H4 (cell line): ENCODE results near the gene CEMIP2. TPM values are rescaled to one million over a fixed set of nuclear protein-coding genes. Genes with fewer than 3 reads are reported as not detected.
A peak's percentile ranks its signal among the peaks of the same experiment; 100 is the strongest.

Experiments
- DNase-seq: peaks from one replicate; pipeline ENCODE4 v3.0.0-alpha.2; 2015; ENCODE audit warnings: low spot score
- total RNA-seq: library from RNA; depleted of rRNA; stranded (reverse); fragments of >200 nt; shearing (Covaris generic); gene quantifications from 2 replicates; pipeline ENCODE4 v1.2.3, GENCODE V29; 2014

CEMIP2 gene
- total RNA-seq, 1 experiment from 2014 or later, result 33.4 TPM

GRCh38 chr9:71769175-71770161 lies 1.2 kb upstream of the CEMIP2 start:
- DNase-seq, result peak; percentile 75

DNA sequence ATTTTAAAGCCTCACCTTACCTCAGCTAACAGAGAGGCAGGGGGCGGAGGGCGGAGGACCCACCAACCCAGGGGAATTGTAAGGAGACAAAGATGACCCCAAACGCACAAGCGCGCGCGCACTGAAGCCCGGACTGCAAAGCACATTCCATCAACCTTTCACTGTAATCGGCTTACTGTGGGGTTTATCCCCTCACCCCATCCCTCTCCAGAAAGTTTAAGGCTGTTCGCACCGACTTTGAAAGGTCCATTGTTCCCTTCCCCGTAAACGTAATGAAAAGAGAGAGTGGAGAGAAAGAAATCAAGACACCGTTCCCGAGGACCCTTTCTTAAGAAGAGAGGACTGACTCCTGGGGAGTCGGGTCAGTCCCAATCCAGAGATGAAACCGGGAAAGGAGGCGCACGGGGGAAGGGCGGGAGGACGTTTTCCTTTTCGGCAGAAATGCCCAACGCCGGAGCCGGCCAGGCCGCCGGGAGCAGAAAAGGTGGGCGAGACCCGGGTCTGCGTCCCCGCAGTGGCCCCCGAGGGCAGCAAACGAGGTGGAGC lies 464 bp downstream of the CEMIP2 start:
- no peak for DNase-seq

GRCh38 chr9:71767163-71767775 lies 1.0 kb downstream of the CEMIP2 start:
- DNase-seq, result no peak

DNA sequence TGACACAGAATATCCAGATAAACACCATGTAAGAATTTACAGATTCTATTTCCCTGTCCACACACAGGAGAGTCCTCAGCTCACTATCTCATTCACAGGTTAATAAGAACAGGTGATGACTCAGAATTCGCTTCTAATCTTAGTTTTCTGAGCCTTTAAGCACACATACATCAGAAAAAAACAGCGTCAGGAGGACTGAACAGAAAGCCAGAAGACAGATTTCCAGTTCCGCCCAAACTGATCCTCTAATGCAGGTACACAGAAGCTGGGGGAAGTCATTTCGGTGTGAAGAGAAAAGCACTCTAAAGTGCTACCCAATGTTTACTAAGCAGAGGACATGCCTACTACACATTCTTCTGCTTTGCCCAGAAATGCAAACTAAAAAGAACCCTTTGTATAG lies 1.6 kb downstream of the CEMIP2 start:
- no peak for DNase-seq

GRCh38 chr9:71765693-71766092 lies 2.6 kb downstream of the CEMIP2 start:
- DNase-seq, result no peak

DNA sequence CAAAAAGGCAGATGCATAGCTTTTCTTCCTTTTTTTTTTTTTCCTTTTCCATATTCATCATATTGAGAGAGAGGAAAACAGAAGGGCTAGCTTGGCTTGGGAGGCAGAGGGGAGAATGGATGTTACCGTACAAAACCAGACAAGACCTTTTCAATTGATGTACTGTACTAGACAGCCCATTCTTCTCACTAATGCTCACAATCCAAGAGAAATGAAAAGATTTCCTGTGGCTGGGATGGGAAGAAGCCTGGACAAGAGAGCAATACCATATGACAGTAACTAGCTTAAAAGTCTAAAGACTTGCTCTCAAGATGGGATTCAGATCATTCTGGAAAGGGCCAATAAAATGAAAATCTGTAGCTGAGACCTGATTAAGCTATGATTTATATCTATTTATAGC lies 3.4 kb downstream of the CEMIP2 start:
- no peak for DNase-seq

DNA sequence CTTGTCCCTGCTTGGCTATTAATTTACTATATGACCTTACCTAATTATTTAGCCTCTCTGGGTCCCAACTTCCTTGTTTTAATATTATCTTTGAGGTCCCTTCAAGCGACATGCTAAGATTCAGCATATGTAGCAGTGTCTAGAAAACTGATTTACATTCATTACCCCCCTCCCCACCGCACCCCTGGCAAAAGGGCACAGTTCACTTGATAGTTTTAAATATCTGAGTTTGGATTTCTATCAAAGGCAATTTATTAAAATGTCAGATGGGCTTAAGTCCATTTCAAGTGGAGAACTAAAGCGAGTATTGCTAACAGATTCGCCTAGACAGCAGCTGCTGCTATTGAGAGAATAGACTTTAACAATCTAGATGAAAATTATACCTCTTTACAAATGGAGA lies 3.9 kb downstream of the CEMIP2 start:
- DNase-seq, result no peak

GRCh38 chr9:71763832-71764231 lies 4.5 kb downstream of the CEMIP2 start:
- no peak for DNase-seq

DNA sequence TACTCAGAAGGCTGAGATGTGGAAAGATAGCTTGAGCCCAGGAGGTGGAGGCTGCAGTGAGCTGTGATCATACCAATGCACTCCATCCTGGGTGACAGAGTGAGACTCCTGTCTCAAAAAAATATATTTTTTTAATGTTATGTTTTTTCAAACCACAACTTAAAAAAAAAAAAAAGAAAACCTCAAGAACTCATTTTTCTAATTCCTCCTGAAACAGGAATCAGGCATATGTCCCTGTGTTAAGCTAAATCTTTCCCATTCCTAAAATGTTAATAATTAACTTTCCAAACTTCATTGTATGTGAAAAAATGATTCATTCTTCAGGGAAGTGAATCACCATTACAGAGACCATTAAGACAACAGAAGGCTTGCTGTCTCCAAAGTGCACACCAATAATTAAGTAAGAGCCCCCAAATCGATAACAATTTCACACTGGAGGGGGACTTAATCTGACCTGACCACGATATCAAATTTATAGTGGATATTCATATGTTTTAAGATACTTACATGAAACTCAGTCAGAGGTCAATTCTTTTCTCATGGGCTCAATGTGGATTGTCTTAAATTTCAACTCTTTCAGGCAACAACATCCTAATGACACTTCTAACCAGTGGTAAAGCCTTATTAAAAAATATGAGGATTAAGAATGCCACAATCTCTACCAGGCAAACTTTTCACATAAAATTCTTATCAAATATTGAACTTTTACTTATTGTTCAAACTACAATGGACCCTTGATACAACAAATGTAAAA lies 5.2 kb downstream of the CEMIP2 start:
- no peak for DNase-seq

DNA sequence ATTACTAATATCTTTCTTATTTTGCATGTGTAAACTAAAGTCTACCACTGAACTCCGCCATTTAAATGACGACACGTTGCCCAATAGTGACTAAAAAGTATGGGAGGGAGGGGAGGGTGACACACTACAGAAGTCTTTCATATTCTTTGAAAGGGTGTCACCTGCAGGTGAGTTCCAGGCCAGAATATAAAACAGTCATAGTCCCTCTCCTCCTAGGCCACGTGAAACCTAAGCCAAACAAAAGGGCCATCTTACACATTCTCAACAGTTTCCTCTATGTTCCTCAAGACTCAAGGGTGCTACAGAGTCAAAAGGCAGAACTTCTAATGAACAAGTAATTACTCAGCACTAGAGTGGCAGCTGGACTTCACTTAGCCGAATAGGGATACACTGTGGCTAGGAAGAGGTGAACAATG lies 6.4 kb downstream of the CEMIP2 start:
- DNase-seq, result no peak

DNA sequence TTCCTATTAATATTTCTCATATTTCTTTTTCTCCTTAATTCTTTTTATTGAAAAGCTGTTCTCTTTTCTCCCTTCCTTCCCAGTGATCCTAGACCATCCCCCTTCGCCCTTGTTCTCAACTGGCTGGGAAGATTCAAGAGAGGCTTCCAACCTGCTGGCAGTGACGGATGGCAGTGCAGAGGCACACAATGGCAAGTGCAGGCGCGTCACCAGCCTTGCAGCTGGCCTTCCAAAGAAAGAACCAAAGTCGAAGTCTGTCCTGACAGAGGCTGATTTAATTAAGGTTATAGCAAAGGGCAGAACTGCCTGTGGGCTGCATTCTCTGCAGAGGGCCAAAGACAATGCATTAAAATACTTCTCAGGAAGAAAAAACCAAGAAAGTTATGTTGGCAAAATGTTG lies 7.4 kb downstream of the CEMIP2 start:
- no peak for DNase-seq

DNA sequence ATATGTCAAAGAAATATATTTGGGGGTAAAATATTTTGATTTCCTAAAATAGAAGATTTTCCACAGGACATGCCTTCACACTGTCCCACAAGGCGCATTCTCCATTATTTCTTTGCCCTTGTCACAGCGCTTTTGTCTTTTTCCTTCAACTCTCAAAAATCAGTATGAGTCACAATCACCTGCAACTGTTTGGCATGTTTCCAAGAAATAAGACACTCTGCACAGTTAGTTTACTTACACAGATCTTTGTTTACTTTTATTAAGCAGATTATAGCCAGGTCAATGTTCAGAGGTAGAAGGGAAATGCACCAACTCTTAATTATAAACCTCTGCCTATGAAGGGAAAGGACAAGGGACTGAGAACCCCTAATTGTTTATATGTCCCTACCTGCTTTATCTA lies 9.5 kb downstream of the CEMIP2 start:
- peak; percentile 51 for DNase-seq

GRCh38 chr9:71758277-71758676 lies 10.0 kb downstream of the CEMIP2 start:
- DNase-seq, result no peak

- no peak for DNase-seq
Observed at GRCh38 chr9:71756753-71757152, 11.6 kb downstream of the CEMIP2 start.

DNA sequence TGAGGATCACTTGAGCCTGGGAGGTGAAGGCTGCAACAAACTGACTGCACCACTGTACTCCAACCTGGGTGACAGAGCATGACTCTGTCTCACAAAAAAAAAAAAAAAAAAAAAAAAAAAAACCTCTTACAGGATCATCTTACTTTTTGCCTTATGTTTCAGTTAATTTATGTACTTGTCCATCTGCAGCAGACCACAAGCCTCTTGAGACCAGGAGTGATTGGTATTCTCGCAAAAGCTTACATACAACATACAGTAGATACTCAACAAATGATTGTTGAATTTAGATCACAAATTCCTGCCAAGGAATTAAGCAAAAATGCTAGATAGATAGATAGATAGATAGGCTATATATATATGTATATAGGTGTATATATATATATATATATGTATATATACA lies 12.4 kb downstream of the CEMIP2 start:
- DNase-seq, result no peak

GRCh38 chr9:71755230-71755629 lies 13.1 kb downstream of the CEMIP2 start:
- DNase-seq, result no peak

DNA sequence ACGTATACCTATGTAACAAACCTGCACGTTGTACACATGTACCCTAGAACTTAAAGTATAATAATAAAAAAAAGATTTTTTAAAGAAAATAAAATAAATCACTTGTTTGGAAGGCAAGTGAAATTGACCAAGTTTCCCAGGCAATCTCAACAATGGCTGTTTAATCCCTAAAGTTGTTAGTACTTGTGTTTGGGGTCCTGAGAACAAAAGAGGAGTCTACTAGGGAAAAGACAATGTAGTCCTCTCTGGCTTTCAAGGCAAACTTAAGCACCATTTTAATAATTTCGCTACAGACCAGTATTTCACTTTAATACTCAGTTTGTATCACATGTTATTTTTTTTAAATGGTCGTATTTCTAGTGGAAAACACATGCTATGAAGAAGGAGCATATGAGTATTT lies 14.2 kb downstream of the CEMIP2 start:
- DNase-seq, result no peak

DNA sequence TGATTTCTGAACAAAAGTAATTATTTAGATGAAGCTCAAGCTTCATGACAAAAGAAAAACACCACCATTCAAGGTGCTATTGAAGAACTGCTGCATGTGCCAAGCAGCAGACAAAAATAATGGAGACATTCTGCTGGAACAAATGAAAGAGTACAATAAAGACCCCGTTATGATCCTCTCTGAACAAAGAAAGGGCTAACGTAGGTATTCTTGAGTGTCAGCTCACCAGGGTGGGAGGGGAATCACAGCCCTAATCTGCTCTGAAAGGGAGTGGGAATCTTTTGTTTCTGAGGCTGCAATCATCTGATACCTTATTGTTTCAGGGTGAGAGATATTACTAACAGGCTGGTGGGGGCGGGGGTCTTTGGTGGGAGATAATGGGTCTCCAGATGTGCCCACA lies 15.4 kb downstream of the CEMIP2 start:
- DNase-seq, result no peak

DNA sequence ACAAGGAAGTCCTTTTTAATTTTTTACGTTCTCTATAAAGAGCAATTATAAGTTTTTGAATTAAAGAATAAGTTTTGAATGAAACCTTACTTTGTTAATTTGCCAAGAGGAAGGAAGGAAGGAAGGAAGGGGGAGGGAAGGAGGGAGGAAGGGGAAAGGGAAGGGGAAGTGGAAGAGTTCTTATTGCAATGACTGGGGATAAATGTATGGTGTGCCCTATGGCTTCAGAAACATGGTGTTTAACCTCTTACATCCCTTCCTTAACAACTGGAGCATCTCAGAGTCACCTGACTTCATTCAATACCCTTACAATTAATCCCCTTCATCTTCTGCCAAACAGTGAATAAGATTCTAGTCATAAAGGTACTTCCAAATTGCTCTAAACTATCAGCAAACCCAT lies 16.0 kb downstream of the CEMIP2 start:
- DNase-seq, result no peak

GRCh38 chr9:71748280-71748743 lies 20.0 kb downstream of the CEMIP2 start:
- DNase-seq, result no peak

- no peak for DNase-seq
Observed at GRCh38 chr9:71747576-71747975, 20.7 kb downstream of the CEMIP2 start.

- DNase-seq, result no peak
Observed at GRCh38 chr9:71746758-71747125, 21.6 kb downstream of the CEMIP2 start.
